Omental fat pad (tissue), 4 donors: ENCODE data around the gene POU2F3. TPM values are rescaled to one million over a fixed set of nuclear protein-coding genes. Genes with fewer than 3 reads are reported as not detected.
"Not testable (repeated sequence)": the region's sequence is repeated elsewhere in the genome, so short reads cannot be mapped to it uniquely, and the experiment has no call there.

ENCODE experiments used
- ATAC-seq: fragments of 150-250 bp; one replicate; pipeline ENCODE4 v1.9.1; 2016; ENCODE audit warnings: mild to moderate bottlenecking, moderate library complexity; ENCODE audit not compliant: low FRiP score
- DNase-seq: peaks from one replicate; pipeline ENCODE4 v3.0.0-alpha.2; 2019; ENCODE audit warnings: low spot score
- total RNA-seq, 4 donors: library from RNA; depleted of rRNA; stranded (reverse); fragments of >200 nt; gene quantifications; one replicate each; pipeline ENCODE4 v1.1.0, GENCODE V29; 2016
- TF ChIP-seq, protein P1 (sequence below), 3 donors: fragments of 450-650 bp; IDR thresholded peaks; one replicate each; pipeline ENCODE4 v1.5.1; 2016 to 2017; ENCODE audit warnings: antibody characterized with exemption in 3 of 3, mild to moderate bottlenecking in 3 of 3, moderate library complexity in 2 of 3

Gene POU2F3
- total RNA-seq, 4 donors from 2014 or later = 0.19 to 0.24 TPM; not detected in 2

DNA sequence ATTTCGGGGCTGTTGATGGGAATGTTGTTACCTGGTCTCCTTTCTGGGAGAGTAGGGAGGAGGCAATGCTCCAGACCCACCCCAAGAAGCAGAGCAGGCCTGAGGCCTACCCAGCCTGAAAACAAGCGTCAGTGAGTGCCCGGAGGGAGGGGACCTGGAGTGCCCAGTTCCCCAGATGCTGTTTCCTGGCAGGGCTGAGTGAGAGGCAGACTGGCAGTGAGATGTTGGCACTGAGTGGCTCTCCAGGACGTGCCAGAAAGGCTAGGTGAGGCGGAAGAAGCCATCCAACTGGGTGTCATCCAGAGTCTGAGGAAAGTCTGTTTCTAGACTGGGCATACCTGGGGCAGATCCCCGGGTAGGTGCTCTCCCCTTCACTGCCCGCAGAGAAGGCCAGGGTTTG is 1.3 kb downstream of the POU2F3 start:
- no peak for ATAC-seq
- DNase-seq = no peak
- TF ChIP-seq, protein P1, sequence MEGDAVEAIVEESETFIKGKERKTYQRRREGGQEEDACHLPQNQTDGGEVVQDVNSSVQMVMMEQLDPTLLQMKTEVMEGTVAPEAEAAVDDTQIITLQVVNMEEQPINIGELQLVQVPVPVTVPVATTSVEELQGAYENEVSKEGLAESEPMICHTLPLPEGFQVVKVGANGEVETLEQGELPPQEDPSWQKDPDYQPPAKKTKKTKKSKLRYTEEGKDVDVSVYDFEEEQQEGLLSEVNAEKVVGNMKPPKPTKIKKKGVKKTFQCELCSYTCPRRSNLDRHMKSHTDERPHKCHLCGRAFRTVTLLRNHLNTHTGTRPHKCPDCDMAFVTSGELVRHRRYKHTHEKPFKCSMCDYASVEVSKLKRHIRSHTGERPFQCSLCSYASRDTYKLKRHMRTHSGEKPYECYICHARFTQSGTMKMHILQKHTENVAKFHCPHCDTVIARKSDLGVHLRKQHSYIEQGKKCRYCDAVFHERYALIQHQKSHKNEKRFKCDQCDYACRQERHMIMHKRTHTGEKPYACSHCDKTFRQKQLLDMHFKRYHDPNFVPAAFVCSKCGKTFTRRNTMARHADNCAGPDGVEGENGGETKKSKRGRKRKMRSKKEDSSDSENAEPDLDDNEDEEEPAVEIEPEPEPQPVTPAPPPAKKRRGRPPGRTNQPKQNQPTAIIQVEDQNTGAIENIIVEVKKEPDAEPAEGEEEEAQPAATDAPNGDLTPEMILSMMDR (IDR thresholded peaks at IDR 0.05) = no peak

DNA sequence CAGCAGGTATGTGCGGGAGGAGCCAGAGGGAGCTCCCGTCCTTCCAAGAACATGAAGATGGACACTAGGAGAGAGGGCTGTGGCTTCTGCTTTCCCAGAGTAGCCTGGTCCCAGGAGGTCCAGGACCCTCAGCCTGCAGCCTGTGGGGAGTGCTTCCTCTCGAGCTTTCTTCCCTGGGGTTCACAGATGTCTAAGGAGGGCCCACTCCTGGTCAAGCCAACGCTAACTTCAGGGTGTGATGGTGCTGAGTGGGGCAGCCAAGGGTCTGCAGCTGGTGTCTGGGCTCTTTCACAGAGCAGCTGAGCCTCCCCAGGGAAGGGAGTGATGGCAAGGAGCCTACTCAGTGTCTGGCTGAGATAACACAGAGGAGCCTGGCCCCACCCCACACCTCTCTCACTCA is 3.3 kb downstream of the POU2F3 start:
- TF ChIP-seq, protein P1 (IDR thresholded peaks at IDR 0.05) = no peak
- ATAC-seq (no peak), DNase-seq (no peak)

DNA sequence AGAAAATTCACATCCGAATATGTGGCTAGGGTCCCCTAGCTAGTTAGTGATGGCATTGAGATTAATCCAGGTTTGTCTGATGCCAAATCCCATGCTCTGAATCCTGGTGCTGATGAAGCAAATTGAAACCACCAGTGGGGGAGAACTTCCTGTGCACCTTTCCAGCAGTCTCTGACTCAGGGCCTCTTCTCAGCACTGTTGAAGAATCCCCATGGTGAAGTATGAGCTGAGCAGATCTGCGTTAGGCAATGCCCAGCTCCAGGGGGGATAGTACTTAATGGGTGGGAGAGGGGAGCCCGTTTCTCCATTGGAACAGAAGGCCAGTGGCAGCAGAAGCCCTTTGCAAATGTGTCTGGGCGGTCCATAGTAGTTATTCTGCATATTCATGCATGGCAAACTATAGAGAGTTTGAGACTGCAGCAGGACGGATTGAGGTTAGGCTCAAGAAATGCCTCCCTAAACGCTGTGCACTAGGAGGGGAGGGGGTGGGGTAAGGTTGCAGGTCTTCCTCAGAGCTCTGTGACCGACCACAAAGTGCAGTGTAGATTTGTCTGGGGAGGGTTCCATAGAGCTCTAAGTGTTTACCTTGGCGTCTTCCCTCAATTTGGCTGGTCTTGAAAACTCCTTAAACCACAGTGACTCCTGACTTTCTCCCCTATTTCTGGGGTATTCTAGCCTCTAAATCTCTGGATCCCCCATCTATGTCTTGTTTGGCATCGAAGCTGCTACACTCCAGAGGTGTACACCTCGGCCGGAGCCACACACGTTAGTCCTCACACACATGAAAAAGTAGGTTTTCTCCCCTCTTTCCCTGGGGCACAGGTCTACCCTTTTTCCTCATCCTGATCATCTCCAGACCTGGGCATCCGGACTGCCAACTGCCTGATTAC is 4.8 kb downstream of the POU2F3 start:
- TF ChIP-seq, protein P1 (IDR thresholded peaks at IDR 0.05) = no peak
- no peak for DNase-seq
- ATAC-seq = no peak

DNA sequence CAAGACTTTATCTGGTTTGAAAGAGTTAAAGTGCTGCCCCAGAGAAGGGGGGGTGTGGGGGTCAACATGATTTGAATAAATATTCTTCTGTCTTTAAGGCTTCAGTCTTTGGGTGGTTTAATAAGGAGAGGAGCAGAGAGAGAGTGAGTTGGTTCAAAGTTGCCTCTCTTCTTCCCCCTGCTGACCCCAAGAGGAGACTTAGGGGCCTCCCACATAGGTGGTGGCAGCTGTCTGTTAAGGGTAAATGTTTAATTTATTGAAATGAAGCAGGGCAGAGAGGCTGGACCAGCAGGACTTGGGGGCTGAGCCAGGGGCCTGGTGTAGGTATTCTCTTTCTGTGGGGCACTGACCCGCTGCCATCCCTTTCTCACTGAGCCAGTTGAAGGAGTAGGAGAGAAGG is 5.5 kb downstream of the POU2F3 start:
- TF ChIP-seq, protein P1 (IDR thresholded peaks at IDR 0.05) = no peak
- ATAC-seq (no peak), DNase-seq (no peak)

DNA sequence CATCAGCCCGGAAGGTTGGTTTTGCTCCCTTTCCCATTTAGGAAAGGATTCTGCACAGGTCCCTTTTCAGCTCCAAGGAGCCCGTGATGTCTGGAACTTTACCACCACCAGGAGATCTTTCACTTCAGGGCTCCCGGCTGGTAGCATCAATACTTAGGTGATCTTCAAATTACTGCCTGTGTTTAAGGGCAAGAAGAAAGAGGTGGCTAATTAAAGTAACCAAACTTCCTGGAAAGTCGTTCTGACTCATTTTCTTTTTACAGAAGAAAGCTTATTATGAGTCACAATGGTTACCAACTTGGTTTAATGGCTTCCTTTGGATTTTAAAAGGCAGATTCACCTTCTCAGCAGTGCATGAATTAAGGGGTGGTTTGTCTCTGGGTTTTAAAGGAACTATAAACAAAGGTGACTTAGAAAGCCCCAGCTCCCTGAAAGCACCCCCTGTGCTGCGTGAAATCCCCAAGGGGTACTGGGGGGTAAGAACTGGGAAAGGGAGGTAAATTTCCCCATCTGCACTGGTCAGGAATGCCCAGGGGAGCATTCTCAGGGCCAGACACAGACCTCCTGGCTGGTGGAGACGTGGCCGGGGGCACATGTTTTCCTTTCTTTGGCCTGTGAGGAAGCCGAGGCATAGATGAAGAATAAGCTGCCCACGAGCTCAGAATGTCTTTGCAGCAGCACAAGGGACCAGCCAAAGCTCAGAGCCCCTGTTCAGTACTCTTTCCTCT is 8.8 kb downstream of the POU2F3 start:
- ATAC-seq (no peak), DNase-seq (no peak)
- TF ChIP-seq, protein P1 (IDR thresholded peaks at IDR 0.05) = no peak

DNA sequence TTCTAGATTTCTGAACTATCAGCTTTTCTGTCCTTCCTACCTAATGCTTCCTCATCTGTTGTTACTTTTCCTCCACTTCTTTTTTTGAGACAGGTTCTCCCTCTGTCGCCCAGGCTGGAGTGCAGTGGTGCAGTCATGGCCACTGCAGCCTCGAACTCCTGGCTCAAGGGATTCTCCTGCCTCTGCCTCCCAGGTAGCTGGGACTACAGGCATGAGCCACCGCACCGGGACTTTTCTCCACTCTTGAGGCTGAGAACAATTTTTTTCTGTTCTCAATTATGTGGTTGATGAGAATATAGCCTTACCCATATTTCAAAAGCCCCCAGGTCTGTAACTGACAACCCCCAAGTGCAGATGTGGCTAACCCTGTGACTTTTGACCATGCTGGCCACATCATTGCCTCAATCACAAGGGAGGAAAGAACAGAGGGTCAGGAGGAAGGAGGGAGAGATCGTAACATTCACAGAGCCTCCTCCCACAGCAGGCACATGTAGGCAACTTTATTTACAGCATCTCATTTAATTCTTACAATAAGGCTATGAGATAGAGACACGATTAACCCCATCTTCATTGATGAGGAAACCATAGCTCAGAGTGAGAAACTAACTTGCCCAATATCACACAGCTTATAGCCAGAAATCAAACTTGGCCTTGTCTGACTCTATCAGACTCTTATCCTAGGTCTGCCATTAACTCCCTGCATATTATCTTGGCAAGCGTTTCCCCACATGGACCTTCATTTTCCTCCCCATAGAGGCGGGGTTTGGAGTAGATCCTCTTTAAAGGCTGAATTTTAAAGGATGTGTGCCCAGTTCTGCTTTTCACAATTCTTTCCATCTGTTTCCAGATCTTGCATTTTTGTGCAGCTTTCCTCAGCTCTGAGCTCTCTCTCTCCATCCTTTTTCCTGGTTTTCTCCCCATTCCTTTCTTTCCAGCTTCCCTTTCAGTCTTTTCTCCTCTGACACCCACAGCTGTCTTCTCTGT is 9.6 kb downstream of the POU2F3 start:
- DNase-seq (no peak), ATAC-seq (no peak)
- TF ChIP-seq, protein P1 (IDR thresholded peaks at IDR 0.05) = no peak

DNA sequence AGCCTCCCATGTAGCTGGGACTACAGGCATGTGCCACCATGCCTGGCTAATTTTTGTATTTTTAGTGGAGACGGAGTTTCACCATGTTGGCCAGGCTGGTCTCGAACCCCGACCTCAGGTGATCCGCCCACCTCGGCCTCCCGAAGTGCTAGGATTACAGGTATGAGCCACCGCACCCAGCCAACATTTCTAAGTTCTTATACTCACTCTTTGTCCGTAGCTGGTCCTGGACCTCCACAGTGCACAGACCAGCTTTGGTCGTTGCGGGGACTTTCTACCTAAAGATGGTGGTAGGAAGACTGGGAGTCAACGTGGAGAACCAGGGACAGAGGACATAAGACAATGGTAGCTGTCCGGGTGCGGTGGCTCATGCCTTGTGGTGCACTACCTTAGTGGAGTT is 13.4 kb downstream of the POU2F3 start:
- ATAC-seq = not testable (repeated sequence)

More for the DNA sequence above, 13.4 kb downstream of the POU2F3 start:
- not testable (repeated sequence) for DNase-seq
